Astrocyte of the spinal cord (primary cell): Measurements from ENCODE around the gene GPC1.

Experiments
- DNase-seq: peaks from one replicate; pipeline ENCODE4 v3.0.0; 2011; ENCODE audit warnings: low read depth, low spot score
- H3K4me3 ChIP-seq: 2 replicates; pipeline ENCODE4 v1.5.1; 2011; ENCODE audit warnings: low read depth, mild to moderate bottlenecking, low read length, moderate library complexity
- CTCF ChIP-seq: IDR thresholded peaks from 2 replicates; pipeline ENCODE4 v1.5.1; 2012; ENCODE audit warnings: low read depth, mild to moderate bottlenecking, low read length, inconsistent platforms
- in situ Hi-C: cut with HindIII; loops from 2 replicates; pipeline ENCODE4 v1.10.0; 2017; ENCODE audit warnings: low sequenced_read_pairs

The GPC1 gene

GRCh38 chr2:240397924-240398645 lies 37.4 kb upstream of the GPC1 start:
- in situ Hi-C loops = no loop called here
- no peak for TF ChIP-seq CTCF
- peak; percentile 31 for DNase-seq
- H3K4me3 ChIP-seq = no peak overlapping the region

GRCh38 chr2:240398661-240399267 lies 36.7 kb upstream of the GPC1 start:
- in situ Hi-C loops = no loop called here
- DNase-seq = no peak
- H3K4me3 ChIP-seq = no peak overlapping the region
- no peak for TF ChIP-seq CTCF

- no peak overlapping the region for H3K4me3 ChIP-seq
- in situ Hi-C loops = no loop called here
- no peak for TF ChIP-seq CTCF
- no peak for DNase-seq
Measured at GRCh38 chr2:240399419-240400324, 35.8 kb upstream of the GPC1 start.

GRCh38 chr2:240400371-240401161 lies 34.9 kb upstream of the GPC1 start:
- no peak overlapping the region for H3K4me3 ChIP-seq
- in situ Hi-C loops = no loop called here
- no peak for DNase-seq
- no peak for TF ChIP-seq CTCF

GRCh38 chr2:240401308-240401707 lies 34.2 kb upstream of the GPC1 start:
- DNase-seq = no peak
- in situ Hi-C loops = no loop called here
- TF ChIP-seq CTCF = no peak
- no peak overlapping the region for H3K4me3 ChIP-seq
